ES-I3 (cell line): ENCODE data around the gene MED13L.

Source experiments
- H3K36me3 ChIP-seq: 2 replicates; pipeline ENCODE4 v1.6.1; 2013; ENCODE audit warnings: mild to moderate bottlenecking, low read length, control low read depth, moderate library complexity; ENCODE audit not compliant: insufficient read depth
- H3K4me1 ChIP-seq: 2 replicates; pipeline ENCODE4 v1.6.1; 2013; ENCODE audit warnings: mild to moderate bottlenecking, control low read depth, low read length; ENCODE audit not compliant: insufficient read depth
- H3K9ac ChIP-seq: 2 replicates; pipeline ENCODE4 v1.6.1; 2013; ENCODE audit warnings: low read depth, mild to moderate bottlenecking, low read length, moderate library complexity
- H3K9me3 ChIP-seq: 2 replicates; pipeline ENCODE4 v1.6.1; 2013; ENCODE audit warnings: mild to moderate bottlenecking, low read length, moderate library complexity; ENCODE audit not compliant: control insufficient read depth, insufficient read depth

Gene MED13L

DNA sequence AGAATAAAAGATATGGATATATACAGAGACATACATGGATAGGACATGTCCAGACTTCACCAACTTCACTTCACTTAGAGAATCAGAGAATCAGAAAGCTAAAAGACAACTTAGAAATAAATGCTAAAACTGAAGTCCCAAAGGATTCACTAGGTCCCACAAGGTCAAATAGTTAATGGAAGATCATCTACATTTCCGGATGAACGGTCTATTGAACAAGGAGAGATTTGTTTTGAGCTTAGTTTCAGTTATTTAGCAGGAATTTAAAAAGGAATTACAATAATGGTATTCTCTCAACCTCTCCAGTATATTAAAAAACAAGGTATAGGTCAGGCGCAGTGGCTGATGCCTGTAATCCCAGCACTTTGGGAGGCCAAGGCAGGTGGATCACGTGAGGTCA, 187.0 kb downstream of the MED13L start:
- Histone ChIP-seq H3K9me3 (no peaks in the 10 kb centered on the region), H3K9ac (no peak overlapping the region), H3K4me1 (peaks cover 7% of the 10 kb centered on the region), H3K36me3 (no peaks in the 10 kb centered on the region)

- H3K9me3 ChIP-seq: no peaks in the 10 kb centered on the region
- H3K9ac ChIP-seq: no peak overlapping the region
- H3K36me3 ChIP-seq: no peaks in the 10 kb centered on the region
- peaks cover 7% of the 10 kb centered on the region for H3K4me1 ChIP-seq
Observed at GRCh38 chr12:116089080-116089479, 188.4 kb downstream of the MED13L start.

DNA sequence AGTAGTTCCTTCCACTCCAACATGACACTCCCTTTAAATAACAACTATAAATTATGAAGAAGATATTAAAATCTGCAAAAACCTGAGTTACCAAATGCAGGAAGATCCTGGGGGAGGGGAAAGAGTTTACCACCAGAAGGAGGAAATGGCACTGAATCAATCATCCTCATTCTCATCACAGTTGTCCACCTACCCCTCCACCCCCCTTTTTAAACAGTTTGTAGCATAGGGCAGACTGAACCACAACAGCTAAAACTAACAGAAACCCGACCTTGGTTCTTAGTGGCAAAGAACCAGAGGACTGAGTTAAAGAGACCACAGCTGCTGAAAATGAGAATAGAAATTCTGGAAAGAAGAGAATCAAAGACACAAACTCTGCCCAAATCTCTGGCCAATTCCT, 189.5 kb downstream of the MED13L start:
- Histone ChIP-seq H3K4me1 (peaks cover 7% of the 10 kb centered on the region), H3K9me3 (no peaks in the 10 kb centered on the region), H3K9ac (no peak overlapping the region), H3K36me3 (no peaks in the 10 kb centered on the region)

DNA sequence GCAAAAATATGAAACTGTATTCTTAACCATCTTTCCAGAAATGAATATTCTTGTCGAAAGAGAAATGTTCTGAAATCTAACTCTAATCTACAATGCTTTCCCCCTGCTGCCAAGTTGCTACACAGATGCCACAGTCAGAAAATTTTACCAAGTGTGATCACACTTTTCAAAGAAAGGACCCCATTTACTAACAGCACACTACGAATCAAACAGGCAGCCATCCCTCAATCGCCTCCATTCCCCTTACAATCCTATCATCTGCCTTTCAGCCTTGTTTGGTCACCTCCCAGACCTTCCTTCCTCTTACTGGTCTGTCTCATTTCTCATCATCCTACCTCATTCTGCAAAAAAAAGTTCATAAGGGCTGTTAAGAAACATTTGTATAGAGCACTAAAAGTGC, 190.1 kb downstream of the MED13L start:
- Histone ChIP-seq H3K9ac (no peak overlapping the region), H3K9me3 (no peaks in the 10 kb centered on the region), H3K36me3 (no peaks in the 10 kb centered on the region), H3K4me1 (peaks cover 7% of the 10 kb centered on the region)

DNA sequence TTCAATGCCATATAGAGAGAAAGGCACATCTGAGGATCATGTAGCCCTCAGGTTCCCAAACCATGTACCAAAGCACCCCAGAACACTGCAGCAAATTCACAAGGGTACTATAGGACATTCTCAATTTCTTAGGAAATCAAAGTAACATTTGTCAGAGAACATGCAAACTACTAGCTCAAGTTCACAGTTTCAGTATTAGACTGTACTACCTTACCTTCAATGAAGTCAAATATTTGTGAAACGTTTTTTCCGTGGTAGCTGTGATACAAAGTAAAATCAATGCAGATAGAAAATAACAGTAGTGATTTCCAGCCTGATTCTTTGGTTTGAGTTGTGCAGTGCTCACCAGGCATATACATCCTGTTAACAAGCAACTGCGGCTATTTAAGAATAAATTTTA, 197.1 kb downstream of the MED13L start:
- Histone ChIP-seq H3K4me1 (peaks cover 2% of the 10 kb centered on the region; the same call in 1 of the 2 replicates), H3K36me3 (0 out of 2 replicates have a peak, but pooled peaks cover 3% of the 10 kb centered on the region), H3K9me3 (no peaks in the 10 kb centered on the region)

DNA sequence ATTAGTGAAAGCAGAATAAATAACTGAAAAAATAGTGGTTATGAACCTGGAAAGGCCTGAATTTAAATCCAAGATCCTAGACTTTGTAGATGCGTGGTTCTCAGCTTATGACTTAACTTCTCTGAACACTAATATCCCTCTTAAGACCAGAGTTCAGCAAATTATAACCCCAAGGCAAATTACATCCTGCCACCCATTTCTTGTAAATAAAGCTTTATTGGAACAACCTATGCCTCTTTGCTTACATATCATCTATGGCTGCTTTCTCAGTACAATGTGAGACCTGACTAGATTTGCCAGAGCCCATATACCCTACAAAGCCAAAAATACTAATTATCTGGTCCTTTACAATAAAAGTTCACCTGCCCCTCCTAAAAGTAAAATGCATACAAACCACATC, 199.1 kb downstream of the MED13L start:
- H3K36me3 ChIP-seq: 0 out of 2 replicates have a peak, but pooled peaks cover 3% of the 10 kb centered on the region
- H3K4me1 ChIP-seq: peaks cover 11% of the 10 kb centered on the region; the same call in 1 of the 2 replicates
- no peak overlapping the region for H3K9ac ChIP-seq
- H3K9me3 ChIP-seq: no peaks in the 10 kb centered on the region

More for the DNA sequence above, 197.1 kb downstream of the MED13L start:
- H3K9ac ChIP-seq: no peak overlapping the region

GRCh38 chr12:116077431-116077830, 200.1 kb downstream of the MED13L start:
- H3K9me3 ChIP-seq: no peaks in the 10 kb centered on the region
- peaks cover 11% of the 10 kb centered on the region; the same call in 1 of the 2 replicates for H3K4me1 ChIP-seq
- no peak overlapping the region for H3K9ac ChIP-seq
- H3K36me3 ChIP-seq: 0 out of 2 replicates have a peak, but pooled peaks cover 3% of the 10 kb centered on the region

DNA sequence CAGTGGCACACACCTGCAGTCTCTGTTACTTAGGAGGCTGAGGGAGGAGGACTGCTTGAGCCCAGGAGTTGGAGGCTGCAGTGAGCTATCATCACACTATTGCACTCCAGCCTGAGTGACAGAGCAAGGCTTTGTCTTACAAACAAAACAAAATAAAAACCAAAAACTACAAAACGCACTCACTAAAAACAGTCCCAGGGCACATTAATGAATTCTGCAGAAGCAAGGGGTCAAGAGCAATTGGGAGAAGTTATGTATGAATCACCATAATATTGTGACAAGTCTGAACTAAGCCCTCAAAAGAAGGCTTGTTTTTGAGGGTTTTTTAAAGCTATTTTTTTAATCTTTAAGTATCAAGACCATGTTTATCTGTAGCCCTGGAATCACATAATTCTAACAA, 201.1 kb downstream of the MED13L start:
- Histone ChIP-seq H3K9ac (no peak overlapping the region), H3K4me1 (peaks cover 14% of the 10 kb centered on the region; the same call in 1 of the 2 replicates), H3K9me3 (no peaks in the 10 kb centered on the region), H3K36me3 (0 out of 2 replicates have a peak, but pooled peaks cover 3% of the 10 kb centered on the region)

DNA sequence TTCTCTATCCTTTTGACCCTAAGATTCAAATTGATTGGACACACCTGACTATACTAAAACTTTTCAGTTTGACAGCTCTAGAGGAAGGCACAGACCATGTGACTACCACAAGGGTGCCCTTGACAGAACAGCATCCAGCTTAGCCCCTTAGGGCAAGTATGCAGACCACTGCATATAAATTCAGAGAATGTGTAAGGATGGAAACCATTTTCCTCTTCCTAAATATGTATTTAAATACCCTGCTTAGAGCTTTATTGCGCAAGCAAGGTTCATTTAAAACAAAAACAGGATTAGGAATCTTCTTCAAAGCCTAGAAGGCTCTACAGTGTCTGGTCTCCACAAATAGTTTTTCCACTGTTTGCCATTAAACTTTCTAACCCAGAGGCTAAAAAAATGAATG, 202.8 kb downstream of the MED13L start:
- Histone ChIP-seq H3K9ac (no peak overlapping the region), H3K9me3 (no peaks in the 10 kb centered on the region), H3K36me3 (0 out of 2 replicates have a peak, but pooled peaks cover 3% of the 10 kb centered on the region), H3K4me1 (peaks cover 14% of the 10 kb centered on the region; the same call in 1 of the 2 replicates)

DNA sequence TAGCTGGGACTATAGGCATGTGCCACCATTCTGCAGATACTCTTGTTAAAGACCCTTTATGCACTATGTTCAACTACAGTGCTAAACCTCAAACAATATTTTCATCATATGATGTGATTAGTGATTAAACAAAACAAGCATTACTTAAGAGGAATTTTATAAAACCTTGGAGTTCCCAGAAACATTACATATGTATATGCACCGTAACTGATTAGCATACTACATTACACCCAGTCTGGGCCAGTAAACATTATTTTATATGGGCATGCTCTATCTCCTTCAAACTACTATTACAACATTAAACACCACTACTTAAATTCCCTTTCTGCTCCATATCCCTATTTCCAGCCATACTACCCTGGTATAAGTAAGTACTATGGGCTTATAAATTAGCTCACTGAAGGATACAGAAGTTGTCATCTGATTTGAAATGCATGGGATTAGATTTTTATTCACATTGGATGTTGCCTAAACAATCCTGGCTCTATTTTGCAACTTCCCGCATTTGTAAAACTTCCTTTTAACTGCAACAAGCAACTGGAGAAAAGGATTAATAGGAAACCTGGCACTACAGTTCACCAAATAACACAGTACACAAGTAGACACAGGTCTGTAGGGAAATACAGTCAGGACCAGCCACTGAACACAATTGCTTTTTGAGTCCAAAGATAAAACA, 205.8 kb downstream of the MED13L start:
- Histone ChIP-seq H3K4me1 (peaks cover 14% of the 10 kb centered on the region; the same call in 1 of the 2 replicates), H3K36me3 (0 out of 2 replicates have a peak, but pooled peaks cover 2% of the 10 kb centered on the region), H3K9ac (no peak overlapping the region), H3K9me3 (no peaks in the 10 kb centered on the region)

GRCh38 chr12:116070444-116070843, 207.0 kb downstream of the MED13L start:
- no peaks in the 10 kb centered on the region for H3K9me3 ChIP-seq
- peaks cover 12% of the 10 kb centered on the region; the same call in 1 of the 2 replicates for H3K4me1 ChIP-seq
- H3K36me3 ChIP-seq: no peaks in the 10 kb centered on the region
- no peak overlapping the region for H3K9ac ChIP-seq

DNA sequence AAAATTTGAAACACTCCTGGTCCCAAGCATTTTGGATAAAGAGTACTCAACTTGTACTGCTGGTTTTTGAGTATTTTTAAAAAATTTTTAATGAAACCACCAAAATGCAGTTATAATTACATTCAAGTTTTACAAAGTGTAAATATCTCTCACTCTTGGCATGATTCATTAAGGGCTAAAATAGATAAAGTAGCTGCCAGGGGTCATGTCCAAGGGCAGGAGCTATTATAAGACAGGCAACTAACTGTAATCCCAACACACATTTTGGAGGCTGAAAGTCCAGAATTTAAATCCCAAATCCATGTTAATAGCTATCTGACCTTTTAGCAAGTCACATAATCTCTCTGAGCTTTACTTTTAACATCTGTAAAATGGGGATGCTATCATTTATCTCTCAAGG, 207.6 kb downstream of the MED13L start:
- no peaks in the 10 kb centered on the region for H3K9me3 ChIP-seq
- no peak overlapping the region for H3K9ac ChIP-seq
- no peaks in the 10 kb centered on the region for H3K36me3 ChIP-seq
- H3K4me1 ChIP-seq: peaks cover 9% of the 10 kb centered on the region; the same call in 1 of the 2 replicates

- H3K4me1 ChIP-seq: peaks cover 4% of the 10 kb centered on the region; the same call in 1 of the 2 replicates
- H3K9me3 ChIP-seq: no peaks in the 10 kb centered on the region
- H3K9ac ChIP-seq: no peak overlapping the region
- no peaks in the 10 kb centered on the region for H3K36me3 ChIP-seq
Observed at GRCh38 chr12:116068853-116069252, 208.6 kb downstream of the MED13L start.

- H3K9me3 ChIP-seq: no peaks in the 10 kb centered on the region
- H3K9ac ChIP-seq: no peak overlapping the region
- peaks cover 4% of the 10 kb centered on the region; the same call in 1 of the 2 replicates for H3K4me1 ChIP-seq
- H3K36me3 ChIP-seq: no peaks in the 10 kb centered on the region
Observed at GRCh38 chr12:116068371-116068770, 209.1 kb downstream of the MED13L start.

DNA sequence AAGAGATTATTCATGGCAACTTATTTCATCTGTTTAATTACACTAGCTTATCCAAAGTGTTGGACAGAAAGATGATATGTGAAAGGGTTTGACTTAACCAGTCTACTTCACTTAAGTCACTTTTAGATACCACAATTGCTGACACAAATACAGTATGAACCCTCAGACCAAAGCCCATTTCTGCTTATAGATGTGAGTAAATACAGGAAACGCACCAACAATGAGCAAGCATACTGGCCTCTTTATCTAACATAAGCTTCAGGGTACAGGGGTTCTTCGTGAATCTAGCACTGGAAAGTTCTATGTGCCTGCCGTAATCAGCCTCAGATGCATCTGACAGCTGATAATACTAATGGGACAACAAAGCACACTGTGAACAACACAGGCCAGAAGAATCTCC, 209.6 kb downstream of the MED13L start:
- Histone ChIP-seq H3K36me3 (no peaks in the 10 kb centered on the region), H3K9ac (no peak overlapping the region), H3K9me3 (no peaks in the 10 kb centered on the region), H3K4me1 (peaks cover 4% of the 10 kb centered on the region; the same call in 1 of the 2 replicates)
